ENCODE results near the gene GPX6. TPM values are rescaled to one million over a fixed set of nuclear protein-coding genes. Genes with fewer than 3 reads are reported as not detected.
"Not testable (repeated sequence)": the region's sequence is repeated elsewhere in the genome, so short reads cannot be mapped to it uniquely, and the experiment has no call there.

The GPX6 gene
- total and polyA plus RNA-seq, 7 donors: not detected

GRCh38 chr6:28553986-28554881 lies 38.6 kb upstream of the GPX6 start:
- Histone ChIP-seq H3K9me3 (no peaks in the 10 kb centered on the region), H3K27ac (no peak overlapping the region), H3K4me1 (no peaks in the 10 kb centered on the region), H3K36me3 (ENCODE audit: insufficient read depth in 1 of 2, low read depth in 1 of 2) (no peaks in the 10 kb centered on the region), H3K27me3 (ENCODE audit: insufficient read depth in 3 of 3, low read length in 2 of 3) (peaks cover 0 to 5% (median 5%) of the 10 kb centered on the region in 3 donors), H3K4me3 (no peak overlapping the region)
- intact Hi-C loops (cut with DNase I): no loop called here
- no peak for ATAC-seq
- no peak for DNase-seq
- WGBS, 3 donors: 22 to 26% (median 25%) methylated on average over 25 of the region's 25 CpGs
- no peak for TF ChIP-seq CTCF (IDR thresholded peaks at IDR 0.05)

DNA sequence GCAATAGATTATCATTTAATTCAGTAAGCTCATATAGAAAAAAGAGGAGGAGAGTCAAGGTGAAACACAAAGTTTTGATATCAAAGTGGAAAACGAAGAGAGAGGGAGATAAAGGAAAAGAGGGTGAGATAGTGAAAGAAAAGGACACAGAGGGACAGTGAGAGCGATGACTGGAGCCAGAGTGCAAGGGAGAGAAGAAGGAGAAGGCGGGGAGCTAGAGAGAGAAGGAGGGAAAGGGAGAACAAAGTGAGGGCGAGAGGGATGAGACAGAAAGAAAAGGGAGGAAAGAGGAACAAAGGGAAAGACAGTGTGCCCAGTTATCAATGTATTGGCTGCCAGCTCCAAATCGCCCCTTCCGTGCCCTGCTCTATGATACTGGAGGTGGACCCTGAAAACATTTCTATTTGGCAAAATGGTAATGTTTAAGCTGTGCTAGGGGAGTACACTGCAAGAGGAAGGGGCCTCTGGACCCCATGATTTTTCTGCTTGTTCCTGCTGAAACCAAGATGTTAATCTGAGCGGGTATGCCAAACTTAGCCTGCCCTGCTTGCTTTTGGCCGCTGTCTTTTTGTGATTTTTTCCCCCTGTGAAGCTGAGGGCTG lies 37.9 kb upstream of the GPX6 start:
- peaks cover 0 to 5% (median 5%) of the 10 kb centered on the region in 3 donors for H3K27me3 ChIP-seq (ENCODE audit: insufficient read depth in 3 of 3, low read length in 2 of 3)
- no peaks in the 10 kb centered on the region for H3K4me1 ChIP-seq
- ATAC-seq (no peak), DNase-seq (no peak)
- no peaks in the 10 kb centered on the region for H3K36me3 ChIP-seq (ENCODE audit: insufficient read depth in 1 of 2, low read depth in 1 of 2)
- WGBS, 3 donors: 39 to 43% (median 42%) methylated on average over 8 of the region's 8 CpGs
- TF ChIP-seq CTCF (IDR thresholded peaks at IDR 0.05): no peak
- intact Hi-C loops (cut with DNase I): no loop called here
- H3K27ac ChIP-seq: no peak overlapping the region
- no peaks in the 10 kb centered on the region for H3K9me3 ChIP-seq
- no peak overlapping the region for H3K4me3 ChIP-seq

DNA sequence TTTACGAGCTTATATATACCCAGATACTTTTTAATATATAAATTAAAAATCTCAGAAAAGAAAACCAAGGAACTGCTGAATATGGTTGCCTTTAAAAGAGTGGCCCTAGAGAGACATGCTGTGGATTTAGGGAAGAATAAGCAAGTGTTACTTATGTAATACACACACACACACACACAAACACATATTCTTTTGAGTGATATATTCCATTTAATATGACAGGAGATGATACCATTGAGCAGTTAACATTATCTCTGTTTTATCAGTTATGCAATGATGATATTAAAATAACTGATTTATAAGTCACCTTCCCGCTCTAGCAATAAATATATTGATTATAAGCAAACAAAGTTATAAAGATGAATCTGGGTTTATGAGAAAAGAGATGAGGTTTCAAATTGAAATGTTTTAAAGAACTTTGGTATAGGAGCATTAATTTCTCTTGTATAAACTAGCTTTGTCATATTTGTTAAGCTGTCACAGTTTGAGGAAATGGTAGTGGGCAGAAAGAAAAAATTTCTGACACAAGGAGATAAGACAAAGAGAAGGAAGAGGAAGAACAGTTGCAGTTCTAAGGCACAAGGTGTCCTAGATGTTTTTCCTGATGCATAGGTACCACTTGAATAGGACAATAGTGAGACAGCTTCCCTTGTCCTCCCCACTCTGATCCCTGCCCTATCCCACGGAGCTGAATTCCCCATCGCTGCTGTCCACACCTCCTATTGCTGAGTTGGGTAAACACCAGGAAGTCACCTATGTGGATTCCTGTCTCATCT lies 36.5 kb upstream of the GPX6 start:
- Histone ChIP-seq H3K4me1 (no peaks in the 10 kb centered on the region), H3K4me3 (no peak overlapping the region), H3K27ac (no peak overlapping the region), H3K9me3 (no peaks in the 10 kb centered on the region), H3K36me3 (ENCODE audit: insufficient read depth in 1 of 2, low read depth in 1 of 2) (no peaks in the 10 kb centered on the region), H3K27me3 (ENCODE audit: insufficient read depth in 3 of 3, low read length in 2 of 3) (peaks cover 0 to 5% (median 5%) of the 10 kb centered on the region in 3 donors)
- ATAC-seq: no peak
- no peak for TF ChIP-seq CTCF (IDR thresholded peaks at IDR 0.05)
- 61 to 68% (median 61%) methylated on average over 4 of the region's 4 CpGs for WGBS, 3 donors
- DNase-seq: no peak
- intact Hi-C loops (cut with DNase I): no loop called here

GRCh38 chr6:28547003-28547402 lies 31.4 kb upstream of the GPX6 start:
- H3K27me3 ChIP-seq (ENCODE audit: insufficient read depth in 3 of 3, low read length in 2 of 3); H3K36me3 ChIP-seq (ENCODE audit: insufficient read depth in 1 of 2, low read depth in 1 of 2); DNase-seq; intact Hi-C loops (cut with DNase I); ATAC-seq; H3K27ac ChIP-seq; H3K9me3 ChIP-seq; H3K4me1 ChIP-seq; H3K4me3 ChIP-seq: not testable (repeated sequence)
- WGBS, 3 donors: 85 to 91% (median 88%) methylated on average over 3 of the region's 3 CpGs

DNA sequence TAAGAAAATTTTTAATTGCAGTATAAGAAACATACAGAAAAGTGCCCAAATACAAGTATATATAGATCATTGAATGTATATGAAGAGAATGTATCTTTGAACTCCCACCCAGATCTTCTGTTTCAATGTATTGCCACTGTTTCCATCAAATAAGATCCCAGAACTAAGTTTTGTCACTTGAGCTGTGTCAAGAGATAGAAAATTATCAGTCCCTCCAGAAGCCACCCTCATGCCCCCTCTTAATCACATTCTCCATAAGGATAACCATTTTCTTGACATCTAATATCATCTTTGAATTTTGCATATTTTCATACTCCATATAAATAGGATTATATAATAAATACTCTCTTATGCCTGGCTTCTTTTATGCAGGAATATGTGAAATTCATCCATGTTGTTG lies 30.4 kb upstream of the GPX6 start:
- DNase-seq: no peak
- ATAC-seq: no peak
- Histone ChIP-seq H3K27ac (no peak overlapping the region), H3K36me3 (ENCODE audit: insufficient read depth in 1 of 2, low read depth in 1 of 2) (no peaks in the 10 kb centered on the region), H3K9me3 (no peaks in the 10 kb centered on the region), H3K4me1 (no peaks in the 10 kb centered on the region), H3K27me3 (ENCODE audit: insufficient read depth in 3 of 3, low read length in 2 of 3) (peaks cover 0 to 5% (median 3%) of the 10 kb centered on the region in 3 donors), H3K4me3 (no peak overlapping the region)
- no peak for TF ChIP-seq CTCF (IDR thresholded peaks at IDR 0.05)
- intact Hi-C loops (cut with DNase I): no loop called here

Data from psoas muscle (tissue), 8 donors.